DOHH2 (cell line): ENCODE data around the gene TSHZ2.

Source experiments
- CTCF ChIP-seq: fragments of 200-600 bp; sonication (generic); IDR thresholded peaks from one replicate; pipeline ENCODE4 v1.5.1; 2014; ENCODE audit warnings: antibody characterized with exemption, mild to moderate bottlenecking, low read depth, low read length; ENCODE audit not compliant: poor library complexity, severe bottlenecking
- EZH2phosphoT487 ChIP-seq: fragments of 200-600 bp; sonication (generic); IDR thresholded peaks from 2 replicates; pipeline ENCODE4 v1.6.1; 2017; ENCODE audit warnings: borderline replicate concordance, mild to moderate bottlenecking, antibody characterized with exemption, low read length, moderate library complexity, mixed read lengths

- no peak for TF ChIP-seq CTCF
- TF ChIP-seq EZH2phosphoT487, result no peak
Measured at GRCh38 chr20:53539516-53539915, 567.4 kb downstream of the TSHZ2 start.
